Panc1 (cell line): ENCODE data around the gene WDR1. TPM values are rescaled to one million over a fixed set of nuclear protein-coding genes. Genes with fewer than 3 reads are reported as not detected.

Experiments
- ATAC-seq: fragments of 200-7000 bp; cut with Tn5 transposase; 2 replicates; pipeline ENCODE4 v1.9.1; 2020; ENCODE audit warnings: mild to moderate bottlenecking, moderate library complexity
- BruUV-seq: library from RNA; stranded (reverse); fragments of 400-500 nt; replicated peaks from 2 replicates; lab custom pipeline; 2021; lab: Mats Ljungman, UMichigan
- CTCF ChIA-PET: fragments of 300-600 bp; sonication (Branson Sonifier 250); formaldehyde crosslinking; loops from one replicate; lab custom pipeline; 2022; ENCODE audit warnings: antibody characterized with exemption; lab: Charles Lee
- POLR2A ChIA-PET: fragments of 300-600 bp; sonication (Branson Sonifier 250); formaldehyde crosslinking; loops from one replicate; lab custom pipeline; 2022; ENCODE audit warnings: antibody characterized with exemption; lab: Charles Lee
- DNase-seq: peaks from one replicate; pipeline ENCODE4 v3.0.0-alpha.2; 2010; ENCODE audit warnings: low read depth, low spot score
- H3K27ac ChIP-seq: 2 replicates; pipeline ENCODE4 v1.5.1; 2011; ENCODE audit warnings: mild to moderate bottlenecking, low read length, inconsistent platforms
- H3K27me3 ChIP-seq: fragments of 200-500 bp; sonication (Bioruptor generic); 2 replicates; pipeline ENCODE4 v1.6.0; 2014; ENCODE audit warnings: low read length, inconsistent platforms; ENCODE audit not compliant: control insufficient read depth, insufficient read depth
- H3K36me3 ChIP-seq: fragments of 200-500 bp; sonication (Bioruptor generic); 2 replicates; pipeline ENCODE4 v1.5.1; 2014; ENCODE audit warnings: inconsistent platforms, mild to moderate bottlenecking, low read length, moderate library complexity; ENCODE audit not compliant: control insufficient read depth, insufficient read depth
- H3K4me1 ChIP-seq: 2 replicates; pipeline ENCODE4 v1.5.1; 2011; ENCODE audit warnings: inconsistent platforms, mild to moderate bottlenecking, low read length, moderate library complexity; ENCODE audit not compliant: control insufficient read depth, insufficient read depth
- H3K4me3 ChIP-seq, 2 experiments: 2 replicates each; pipeline ENCODE4 v1.5.1; 2011 to 2012; ENCODE audit warnings: low read depth in 2 of 2, low read length in 2 of 2, mild to moderate bottlenecking in 2 of 2, inconsistent platforms in 1 of 2, moderate library complexity in 1 of 2
- H3K9me3 ChIP-seq: fragments of 200-500 bp; sonication (Bioruptor generic); 2 replicates; pipeline ENCODE4 v1.5.1; 2014; ENCODE audit warnings: low read depth, mild to moderate bottlenecking, inconsistent platforms, low read length, moderate library complexity; ENCODE audit not compliant: control insufficient read depth, insufficient read depth
- POLR2AphosphoS5 ChIP-seq: IDR thresholded peaks from 2 replicates; pipeline ENCODE4 v1.6.1; 2012; ENCODE audit warnings: mild to moderate bottlenecking, low read depth, low read length, moderate library complexity
- SIN3A ChIP-seq: IDR thresholded peaks from 2 replicates; pipeline ENCODE4 v1.6.1; 2012; ENCODE audit warnings: low read depth, mild to moderate bottlenecking, low read length, moderate library complexity, borderline replicate concordance; ENCODE audit not compliant: insufficient read depth
- TCF7L2 ChIP-seq: IDR thresholded peaks from 2 replicates; pipeline ENCODE4 v1.6.1; 2011; ENCODE audit warnings: mild to moderate bottlenecking, low read depth, low read length, inconsistent platforms
- in situ Hi-C: cut with HindIII; loops from 2 replicates; pipeline ENCODE4 v1.10.0; 2016; ENCODE audit warnings: low sequenced_read_pairs, low pct_unique_long_range_greater_than_20kb
- intact Hi-C: fragments of 100-400 bp; cut with micrococcal nuclease; formaldehyde crosslinking; loops from one replicate; pipeline ENCODE4 v1.10.0; 2022; ENCODE audit not compliant: unreplicated experiment
- total RNA-seq: library from RNA; stranded (reverse); gene quantifications from one replicate; pipeline ENCODE4 v1.2.1, GENCODE V29; 2021; ENCODE audit not compliant: unreplicated experiment
- TF ChIP-seq, protein P1 (sequence below): fragments of 450-650 bp; IDR thresholded peaks from 2 replicates; pipeline ENCODE4 v1.5.1; 2017; ENCODE audit warnings: mild to moderate bottlenecking
- TF ChIP-seq, protein P2 (sequence below), 2 experiments: IDR thresholded peaks; 2 replicates each; pipeline ENCODE4 v1.6.1; 2011 to 2012; ENCODE audit warnings: low read depth in 2 of 2, control low read depth in 1 of 2, low read length in 1 of 2, mild to moderate bottlenecking in 1 of 2, moderate library complexity in 1 of 2; ENCODE audit not compliant: insufficient read depth in 1 of 2

WDR1 gene
- total RNA-seq, 1 experiment from 2014 or later, result 260 TPM

DNA sequence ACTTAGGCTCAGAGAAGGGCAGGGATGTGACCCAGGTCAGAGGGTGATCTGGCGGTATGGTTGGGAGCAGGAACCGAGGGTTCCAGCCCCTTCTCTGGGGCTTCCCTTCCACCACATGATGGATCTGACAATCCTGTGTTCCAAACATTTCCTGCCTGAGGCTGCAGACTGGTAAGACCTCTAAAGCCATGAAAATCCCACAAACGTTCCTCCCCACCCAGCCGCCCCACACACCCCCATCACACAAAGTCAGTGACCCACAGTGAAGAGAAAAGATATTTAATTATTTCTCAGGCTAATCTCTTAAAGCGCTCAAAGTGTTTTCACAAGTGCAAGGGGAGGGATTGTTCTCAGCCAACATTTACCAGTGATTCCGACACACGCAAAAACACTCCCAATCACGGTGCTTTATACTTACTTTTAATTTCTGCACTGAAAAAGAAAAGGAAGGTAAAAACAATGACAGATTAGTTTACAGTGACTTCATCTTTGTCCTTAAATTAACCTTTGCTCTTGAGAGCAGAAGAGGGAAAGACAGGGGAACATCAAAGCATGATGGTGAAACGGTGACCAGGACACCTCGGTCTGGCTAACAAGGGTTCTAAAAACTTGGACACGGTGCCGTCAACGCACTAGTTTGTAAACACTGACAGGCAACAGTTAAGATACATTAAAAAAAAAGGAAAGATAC, 42.4 kb downstream of the WDR1 start:
- TF ChIP-seq SIN3A (no peak), TCF7L2 (no peak), POLR2AphosphoS5 (no peak)
- TF ChIP-seq, protein P1, sequence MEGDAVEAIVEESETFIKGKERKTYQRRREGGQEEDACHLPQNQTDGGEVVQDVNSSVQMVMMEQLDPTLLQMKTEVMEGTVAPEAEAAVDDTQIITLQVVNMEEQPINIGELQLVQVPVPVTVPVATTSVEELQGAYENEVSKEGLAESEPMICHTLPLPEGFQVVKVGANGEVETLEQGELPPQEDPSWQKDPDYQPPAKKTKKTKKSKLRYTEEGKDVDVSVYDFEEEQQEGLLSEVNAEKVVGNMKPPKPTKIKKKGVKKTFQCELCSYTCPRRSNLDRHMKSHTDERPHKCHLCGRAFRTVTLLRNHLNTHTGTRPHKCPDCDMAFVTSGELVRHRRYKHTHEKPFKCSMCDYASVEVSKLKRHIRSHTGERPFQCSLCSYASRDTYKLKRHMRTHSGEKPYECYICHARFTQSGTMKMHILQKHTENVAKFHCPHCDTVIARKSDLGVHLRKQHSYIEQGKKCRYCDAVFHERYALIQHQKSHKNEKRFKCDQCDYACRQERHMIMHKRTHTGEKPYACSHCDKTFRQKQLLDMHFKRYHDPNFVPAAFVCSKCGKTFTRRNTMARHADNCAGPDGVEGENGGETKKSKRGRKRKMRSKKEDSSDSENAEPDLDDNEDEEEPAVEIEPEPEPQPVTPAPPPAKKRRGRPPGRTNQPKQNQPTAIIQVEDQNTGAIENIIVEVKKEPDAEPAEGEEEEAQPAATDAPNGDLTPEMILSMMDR, result no peak
- TF ChIP-seq, protein P2, sequence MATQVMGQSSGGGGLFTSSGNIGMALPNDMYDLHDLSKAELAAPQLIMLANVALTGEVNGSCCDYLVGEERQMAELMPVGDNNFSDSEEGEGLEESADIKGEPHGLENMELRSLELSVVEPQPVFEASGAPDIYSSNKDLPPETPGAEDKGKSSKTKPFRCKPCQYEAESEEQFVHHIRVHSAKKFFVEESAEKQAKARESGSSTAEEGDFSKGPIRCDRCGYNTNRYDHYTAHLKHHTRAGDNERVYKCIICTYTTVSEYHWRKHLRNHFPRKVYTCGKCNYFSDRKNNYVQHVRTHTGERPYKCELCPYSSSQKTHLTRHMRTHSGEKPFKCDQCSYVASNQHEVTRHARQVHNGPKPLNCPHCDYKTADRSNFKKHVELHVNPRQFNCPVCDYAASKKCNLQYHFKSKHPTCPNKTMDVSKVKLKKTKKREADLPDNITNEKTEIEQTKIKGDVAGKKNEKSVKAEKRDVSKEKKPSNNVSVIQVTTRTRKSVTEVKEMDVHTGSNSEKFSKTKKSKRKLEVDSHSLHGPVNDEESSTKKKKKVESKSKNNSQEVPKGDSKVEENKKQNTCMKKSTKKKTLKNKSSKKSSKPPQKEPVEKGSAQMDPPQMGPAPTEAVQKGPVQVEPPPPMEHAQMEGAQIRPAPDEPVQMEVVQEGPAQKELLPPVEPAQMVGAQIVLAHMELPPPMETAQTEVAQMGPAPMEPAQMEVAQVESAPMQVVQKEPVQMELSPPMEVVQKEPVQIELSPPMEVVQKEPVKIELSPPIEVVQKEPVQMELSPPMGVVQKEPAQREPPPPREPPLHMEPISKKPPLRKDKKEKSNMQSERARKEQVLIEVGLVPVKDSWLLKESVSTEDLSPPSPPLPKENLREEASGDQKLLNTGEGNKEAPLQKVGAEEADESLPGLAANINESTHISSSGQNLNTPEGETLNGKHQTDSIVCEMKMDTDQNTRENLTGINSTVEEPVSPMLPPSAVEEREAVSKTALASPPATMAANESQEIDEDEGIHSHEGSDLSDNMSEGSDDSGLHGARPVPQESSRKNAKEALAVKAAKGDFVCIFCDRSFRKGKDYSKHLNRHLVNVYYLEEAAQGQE (IDR thresholded peaks at IDR 0.05; ENCODE audit: insufficient read depth in 1 of 2, low read depth in 2 of 2, low read length in 1 of 2), result no peak
- no TSS peak for BruUV-seq
- Histone ChIP-seq H3K27me3 (no peaks in the 10 kb centered on the region), H3K4me3 (no peak overlapping the region), H3K4me1 (no peaks in the 10 kb centered on the region), H3K9me3 (no peaks in the 10 kb centered on the region), H3K27ac (no peak overlapping the region), H3K36me3 (no peaks in the 10 kb centered on the region; the same call in 1 of the 2 replicates)
- ATAC-seq (no peak), DNase-seq (no peak)
- in situ Hi-C loops, result no loop called here
- ChIA-PET POLR2A (no interaction called here), CTCF (no interaction called here)
- intact Hi-C loops, result no loop called here

DNA sequence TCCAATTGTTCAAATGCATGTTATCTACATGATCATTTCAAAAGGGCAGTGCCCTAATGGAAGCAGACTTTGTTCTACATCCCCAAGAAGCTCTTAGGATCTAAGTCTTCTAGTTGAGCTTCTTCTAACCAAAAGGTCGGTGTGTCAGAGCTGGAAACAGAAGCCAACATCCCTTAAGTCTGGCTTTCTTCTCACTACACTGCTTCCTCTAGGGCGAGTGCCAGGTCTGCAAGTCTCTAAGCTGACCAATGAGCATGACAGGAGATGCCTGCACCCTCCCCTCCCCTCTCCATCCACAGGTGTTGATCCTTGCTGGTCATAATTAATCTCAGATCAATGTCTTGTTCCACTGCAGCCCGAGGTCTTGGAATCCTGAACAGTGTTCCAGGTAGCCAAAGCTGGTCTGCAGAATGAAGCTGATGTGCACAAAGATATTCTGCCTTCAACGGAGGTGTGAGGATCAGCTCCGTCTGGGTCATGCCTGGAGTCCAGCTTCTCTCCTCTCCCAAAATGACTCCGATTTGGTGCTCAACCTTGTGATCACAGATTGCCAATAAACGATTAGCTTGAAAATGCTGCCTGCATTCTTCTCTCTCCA, 44.1 kb downstream of the WDR1 start:
- POLR2A ChIA-PET, result no interaction called here
- intact Hi-C loops (no loop called here), in situ Hi-C loops (no loop called here)
- no TSS peak for BruUV-seq
- Histone ChIP-seq H3K27ac (no peak overlapping the region), H3K9me3 (no peaks in the 10 kb centered on the region), H3K27me3 (no peaks in the 10 kb centered on the region), H3K4me1 (no peaks in the 10 kb centered on the region), H3K36me3 (no peaks in the 10 kb centered on the region; the same call in 1 of the 2 replicates), H3K4me3 (no peak overlapping the region)
- no peak for DNase-seq
- ATAC-seq, result no peak
- TF ChIP-seq, protein P1, result no peak
- TF ChIP-seq TCF7L2, result no peak
- no peak for TF ChIP-seq POLR2AphosphoS5
- TF ChIP-seq SIN3A, result no peak
- TF ChIP-seq, protein P2 (IDR thresholded peaks at IDR 0.05; ENCODE audit: insufficient read depth in 1 of 2, low read depth in 2 of 2, low read length in 1 of 2), result no peak
- CTCF ChIA-PET, result no interaction called here
